HAP-1 (cell line): ENCODE measurements around the gene SPRED1.
"Not testable (repeated sequence)": the region's sequence is repeated elsewhere in the genome, so short reads cannot be mapped to it uniquely, and the experiment has no call there.

Source experiments
- DNase-seq, 2 experiments: peaks; one replicate each; pipeline ENCODE4 v3.0.0-alpha.2; 2016 to 2020; ENCODE audit warnings: low spot score in 2 of 2
- H3K27me3 ChIP-seq: fragments of 250-450 bp; sonication (Bioruptor Pico); 2 replicates; pipeline ENCODE4 v1.5.1; 2020; ENCODE audit warnings: low read depth, mild to moderate bottlenecking, moderate library complexity
- H3K36me3 ChIP-seq: fragments of 250-450 bp; sonication (Bioruptor Pico); replicated peaks from 2 replicates; pipeline ENCODE4 v1.5.1; 2020; ENCODE audit warnings: mild to moderate bottlenecking
- H3K4me1 ChIP-seq: fragments of 250-450 bp; sonication (Bioruptor Pico); 2 replicates; pipeline ENCODE4 v1.5.1; 2020; ENCODE audit warnings: mild to moderate bottlenecking
- H3K4me3 ChIP-seq: fragments of 250-450 bp; sonication (Bioruptor Pico); 2 replicates; pipeline ENCODE4 v1.5.1; 2020; ENCODE audit warnings: mild to moderate bottlenecking, moderate library complexity
- H3K9me3 ChIP-seq: fragments of 250-450 bp; sonication (Bioruptor Pico); 2 replicates; pipeline ENCODE4 v1.5.1; 2020; ENCODE audit warnings: mild to moderate bottlenecking, moderate library complexity
- in situ Hi-C: fragments of 300-500 bp; cut with MboI; formaldehyde crosslinking; loops from 3 replicates; pipeline ENCODE4 v1.14.3; 2020; ENCODE audit warnings: low sequenced_read_pairs, inconsistent platforms, mixed read lengths

SPRED1 gene

DNA sequence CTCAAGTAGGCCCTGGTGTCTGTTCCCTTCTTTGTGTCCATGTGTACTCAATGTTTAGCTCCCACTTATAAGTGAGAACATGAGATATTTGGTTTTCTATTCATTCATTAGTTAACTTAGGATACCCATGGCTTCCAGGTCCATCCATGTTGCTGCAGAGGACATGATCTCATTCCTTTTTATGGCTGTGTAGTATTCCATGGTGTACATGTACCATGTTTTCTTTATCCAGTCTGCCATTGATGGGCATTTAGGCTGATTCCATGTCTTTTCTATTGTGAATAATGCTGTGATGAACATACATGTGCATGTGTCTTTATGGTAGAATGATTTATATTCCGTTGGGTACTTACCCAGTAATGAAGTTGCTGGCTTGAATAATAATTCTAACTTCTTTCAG, 24.6 kb downstream of the SPRED1 start:
- DNase-seq, in situ Hi-C loops, H3K27me3 ChIP-seq, H3K36me3 ChIP-seq, H3K4me3 ChIP-seq, H3K4me1 ChIP-seq, H3K9me3 ChIP-seq: not testable (repeated sequence)

DNA sequence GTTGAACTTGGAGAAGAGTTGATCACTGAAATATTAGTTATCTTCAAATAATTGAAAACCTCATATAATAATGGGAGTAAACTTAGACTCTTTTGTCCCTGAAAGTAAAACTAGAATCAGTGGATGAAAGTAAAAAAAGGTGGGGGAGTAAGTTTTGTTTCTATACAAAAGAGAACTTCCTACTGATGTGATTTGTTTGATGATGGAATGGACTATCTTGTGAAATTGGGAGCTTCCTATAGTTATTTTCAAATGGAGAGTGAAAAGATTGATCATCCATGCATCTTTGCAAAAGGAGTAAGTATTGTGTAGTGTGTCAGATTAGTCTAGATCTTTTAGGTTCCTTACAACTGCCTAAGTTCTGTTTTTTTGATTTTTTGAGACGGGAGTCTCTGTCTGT, 28.4 kb downstream of the SPRED1 start:
- in situ Hi-C loops, result no loop called here
- DNase-seq, result no peak
- no peaks in the 10 kb centered on the region for H3K27me3 ChIP-seq
- H3K4me1 ChIP-seq, result no peaks in the 10 kb centered on the region
- H3K9me3 ChIP-seq, result no peaks in the 10 kb centered on the region
- H3K36me3 ChIP-seq, result no peaks in the 10 kb centered on the region
- no peak overlapping the region for H3K4me3 ChIP-seq

DNA sequence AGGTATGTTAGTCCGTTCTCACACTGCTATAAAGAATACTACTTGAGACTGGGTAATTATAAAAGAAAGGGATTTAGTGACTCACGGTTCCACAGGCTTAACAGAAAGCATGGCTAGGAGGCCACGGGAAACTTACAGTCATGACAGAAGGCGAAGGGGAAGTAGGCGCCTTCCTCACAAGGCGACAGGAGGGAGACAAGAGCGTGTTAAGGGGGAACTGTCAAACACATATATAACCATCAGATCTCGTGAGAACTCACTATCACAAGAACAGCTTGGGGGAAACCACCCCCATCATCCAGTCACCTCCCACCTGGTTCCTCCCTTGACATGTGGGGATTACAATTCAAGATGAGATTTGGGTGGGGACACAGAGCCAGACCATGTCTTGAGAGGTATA, 30.4 kb downstream of the SPRED1 start:
- Histone ChIP-seq H3K36me3 (no peaks in the 10 kb centered on the region), H3K4me1 (no peaks in the 10 kb centered on the region), H3K27me3 (no peaks in the 10 kb centered on the region), H3K4me3 (no peak overlapping the region), H3K9me3 (no peaks in the 10 kb centered on the region)
- in situ Hi-C loops, result no loop called here
- DNase-seq, result no peak

DNA sequence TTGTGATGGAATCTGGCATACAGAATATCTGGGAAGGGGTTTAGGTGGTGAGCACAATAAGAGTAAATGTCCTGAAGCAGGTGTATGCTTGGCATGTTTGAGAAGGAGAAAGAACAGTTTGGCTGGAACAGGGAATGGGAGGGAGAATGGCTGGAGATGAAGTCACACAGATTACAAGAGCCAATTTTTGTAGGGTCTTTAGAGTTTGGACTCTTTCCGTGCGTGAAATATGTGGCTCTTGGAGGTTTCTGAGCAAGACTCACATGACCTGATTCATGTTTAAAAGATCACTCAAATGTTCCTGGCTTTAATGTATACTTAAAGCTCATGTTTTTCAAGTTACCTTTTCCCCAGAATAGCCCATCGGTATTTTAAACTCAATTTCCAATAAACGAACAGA, 32.8 kb downstream of the SPRED1 start:
- H3K4me3 ChIP-seq, result no peak overlapping the region
- H3K4me1 ChIP-seq, result no peaks in the 10 kb centered on the region
- no peaks in the 10 kb centered on the region for H3K36me3 ChIP-seq
- no peak for DNase-seq
- H3K27me3 ChIP-seq, result no peaks in the 10 kb centered on the region
- in situ Hi-C loops, result no loop called here
- no peaks in the 10 kb centered on the region; the same call in 1 of the 2 replicates for H3K9me3 ChIP-seq

DNA sequence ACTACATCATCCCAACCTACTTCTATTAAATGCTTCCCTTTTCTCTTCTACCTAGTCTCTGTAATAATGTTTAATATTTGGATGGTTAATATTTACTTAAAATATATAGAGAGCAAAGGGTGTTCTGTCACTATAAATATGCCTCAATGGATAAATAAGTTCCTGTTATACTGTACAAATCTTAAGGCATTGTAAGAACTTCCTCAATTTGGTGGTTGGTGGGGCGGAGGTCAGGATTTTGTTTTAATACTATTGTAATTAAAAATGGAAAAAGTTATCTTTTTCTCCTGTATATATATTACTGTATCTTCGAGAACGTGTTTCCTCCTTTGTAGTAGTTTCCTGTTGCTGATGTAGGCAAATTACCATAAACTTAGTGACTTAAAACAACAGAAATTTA, 41.5 kb downstream of the SPRED1 start:
- Histone ChIP-seq H3K27me3 (no peaks in the 10 kb centered on the region), H3K36me3 (no peaks in the 10 kb centered on the region), H3K4me1 (no peaks in the 10 kb centered on the region; the same call in 1 of the 2 replicates), H3K9me3 (no peaks in the 10 kb centered on the region), H3K4me3 (no peak overlapping the region)
- no peak for DNase-seq
- in situ Hi-C loops, result no loop called here

DNA sequence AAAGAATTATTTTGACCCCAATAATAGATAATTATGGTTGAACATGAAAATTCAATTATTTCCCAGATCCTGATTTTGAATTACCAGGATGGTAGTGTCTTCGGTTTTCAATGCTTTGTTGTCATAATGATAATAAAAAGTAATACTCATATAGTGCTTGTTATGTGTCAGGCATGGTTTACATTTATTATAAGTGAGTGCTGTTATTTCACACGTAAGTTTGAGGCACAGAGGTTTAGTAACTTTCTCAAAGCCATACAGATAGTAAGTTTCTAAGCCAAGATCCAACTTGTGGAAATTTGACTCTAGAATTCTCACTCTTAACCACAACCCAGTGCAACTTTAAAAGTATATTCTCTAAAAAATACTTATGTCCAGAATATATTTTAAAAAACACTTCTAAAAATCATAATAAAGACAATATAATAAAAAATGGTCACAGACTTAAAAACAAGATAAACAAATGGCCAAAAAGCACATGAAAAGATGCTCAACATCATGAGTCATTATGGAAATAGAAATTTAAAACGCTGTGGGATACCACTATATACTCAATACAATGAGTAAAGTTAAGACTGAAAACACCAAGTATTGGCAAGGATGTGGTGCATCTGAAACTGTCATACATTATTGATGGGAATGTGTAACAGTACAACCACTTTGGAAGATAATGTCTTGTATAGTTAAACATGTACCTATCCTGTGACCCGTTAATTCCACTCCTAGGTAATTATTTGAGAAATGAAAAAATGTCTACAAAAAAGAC, 45.2 kb downstream of the SPRED1 start:
- Histone ChIP-seq H3K9me3 (no peaks in the 10 kb centered on the region), H3K36me3 (no peaks in the 10 kb centered on the region), H3K27me3 (no peaks in the 10 kb centered on the region), H3K4me1 (no peaks in the 10 kb centered on the region; the same call in 1 of the 2 replicates), H3K4me3 (no peak overlapping the region)
- in situ Hi-C loops, result no loop called here
- DNase-seq, result no peak

DNA sequence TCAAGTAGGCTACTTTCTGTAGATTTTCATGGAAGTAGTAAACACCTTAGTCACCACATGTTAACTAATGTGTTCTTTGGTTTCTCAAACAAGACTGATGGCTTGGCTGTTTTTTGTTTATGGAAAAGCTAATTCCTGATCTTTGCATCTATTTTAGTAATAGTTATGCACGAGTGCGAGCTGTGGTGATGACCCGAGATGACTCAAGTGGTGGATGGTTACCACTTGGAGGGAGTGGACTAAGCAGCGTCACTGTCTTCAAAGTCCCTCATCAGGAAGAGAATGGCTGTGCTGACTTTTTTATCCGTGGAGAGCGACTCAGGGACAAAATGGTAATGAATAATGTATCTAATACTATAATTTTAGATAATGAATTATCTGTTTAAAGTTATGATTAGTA, 46.6 kb downstream of the SPRED1 start:
- in situ Hi-C loops, result no loop called here
- DNase-seq, result no peak
- Histone ChIP-seq H3K27me3 (no peaks in the 10 kb centered on the region), H3K4me1 (no peaks in the 10 kb centered on the region; the same call in 1 of the 2 replicates), H3K9me3 (no peaks in the 10 kb centered on the region), H3K4me3 (no peak overlapping the region), H3K36me3 (no peaks in the 10 kb centered on the region)

DNA sequence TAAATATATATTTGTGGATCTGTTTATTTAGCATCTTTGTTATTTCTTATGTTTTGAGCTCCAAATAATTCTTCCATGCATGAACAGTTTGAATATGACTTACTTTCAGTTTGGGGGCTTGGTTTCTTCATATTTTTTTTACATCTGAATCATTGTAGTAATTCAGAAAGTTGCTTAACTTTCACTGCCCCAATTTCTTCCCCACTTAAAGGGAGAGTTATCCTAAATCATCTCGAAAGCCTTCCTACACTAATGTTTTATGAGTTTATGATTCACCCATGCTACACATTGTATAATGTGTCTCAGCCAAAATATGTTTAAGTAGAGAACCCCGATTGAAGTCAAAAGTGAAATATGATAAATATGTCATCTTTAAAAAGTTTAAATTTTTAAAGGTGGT, 47.8 kb downstream of the SPRED1 start:
- H3K36me3 ChIP-seq, result no peaks in the 10 kb centered on the region
- in situ Hi-C loops, result no loop called here
- no peaks in the 10 kb centered on the region for H3K27me3 ChIP-seq
- DNase-seq, result no peak
- no peak overlapping the region for H3K4me3 ChIP-seq
- H3K9me3 ChIP-seq, result no peaks in the 10 kb centered on the region
- H3K4me1 ChIP-seq, result no peaks in the 10 kb centered on the region; the same call in 1 of the 2 replicates

DNA sequence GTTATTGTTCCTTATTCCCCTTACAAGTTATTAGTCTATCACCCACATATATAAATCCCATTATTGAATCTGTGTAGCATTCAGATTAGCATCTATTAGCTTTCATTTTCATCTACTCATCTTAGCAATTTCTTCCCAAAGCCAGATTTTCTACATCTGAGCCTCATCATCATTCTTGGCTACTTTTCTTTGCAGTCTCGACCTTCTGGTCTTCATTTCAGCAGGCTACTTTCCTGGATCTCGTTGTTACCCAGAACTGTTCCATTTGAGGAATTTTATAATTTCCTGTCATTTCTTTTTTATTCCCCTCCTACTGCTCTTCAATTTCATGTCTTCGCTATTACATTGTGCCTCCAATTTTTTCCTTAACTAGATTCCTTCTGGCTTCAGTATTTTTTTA, 51.8 kb downstream of the SPRED1 start:
- in situ Hi-C loops, result no loop called here
- Histone ChIP-seq H3K9me3 (no peaks in the 10 kb centered on the region), H3K4me1 (no peaks in the 10 kb centered on the region), H3K36me3 (no peaks in the 10 kb centered on the region), H3K4me3 (no peak overlapping the region), H3K27me3 (no peaks in the 10 kb centered on the region)
- DNase-seq, result no peak

DNA sequence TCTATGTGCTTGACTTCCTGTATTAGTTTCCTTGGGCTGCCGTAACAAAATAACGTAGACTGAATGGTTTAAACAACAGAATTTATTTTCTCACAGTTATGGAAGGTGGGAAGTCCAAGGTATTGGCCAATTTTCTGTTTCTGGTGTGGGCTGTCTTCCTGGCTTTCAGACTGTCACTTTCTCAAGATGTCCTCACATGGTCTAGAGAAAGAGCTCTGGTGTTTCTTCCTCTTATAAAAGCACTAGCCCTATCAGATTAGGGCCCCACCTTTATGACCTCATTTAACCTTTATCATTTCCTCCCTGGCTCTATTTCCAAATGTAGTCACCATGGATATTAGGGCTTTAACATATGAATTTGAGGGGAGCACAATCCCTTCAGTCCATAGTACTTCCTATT, 54.6 kb downstream of the SPRED1 start:
- in situ Hi-C loops, result no loop called here
- no peaks in the 10 kb centered on the region for H3K4me1 ChIP-seq
- H3K27me3 ChIP-seq, result no peaks in the 10 kb centered on the region
- H3K4me3 ChIP-seq, result no peak overlapping the region
- no peaks in the 10 kb centered on the region for H3K36me3 ChIP-seq
- no peak for DNase-seq
- H3K9me3 ChIP-seq, result no peaks in the 10 kb centered on the region

DNA sequence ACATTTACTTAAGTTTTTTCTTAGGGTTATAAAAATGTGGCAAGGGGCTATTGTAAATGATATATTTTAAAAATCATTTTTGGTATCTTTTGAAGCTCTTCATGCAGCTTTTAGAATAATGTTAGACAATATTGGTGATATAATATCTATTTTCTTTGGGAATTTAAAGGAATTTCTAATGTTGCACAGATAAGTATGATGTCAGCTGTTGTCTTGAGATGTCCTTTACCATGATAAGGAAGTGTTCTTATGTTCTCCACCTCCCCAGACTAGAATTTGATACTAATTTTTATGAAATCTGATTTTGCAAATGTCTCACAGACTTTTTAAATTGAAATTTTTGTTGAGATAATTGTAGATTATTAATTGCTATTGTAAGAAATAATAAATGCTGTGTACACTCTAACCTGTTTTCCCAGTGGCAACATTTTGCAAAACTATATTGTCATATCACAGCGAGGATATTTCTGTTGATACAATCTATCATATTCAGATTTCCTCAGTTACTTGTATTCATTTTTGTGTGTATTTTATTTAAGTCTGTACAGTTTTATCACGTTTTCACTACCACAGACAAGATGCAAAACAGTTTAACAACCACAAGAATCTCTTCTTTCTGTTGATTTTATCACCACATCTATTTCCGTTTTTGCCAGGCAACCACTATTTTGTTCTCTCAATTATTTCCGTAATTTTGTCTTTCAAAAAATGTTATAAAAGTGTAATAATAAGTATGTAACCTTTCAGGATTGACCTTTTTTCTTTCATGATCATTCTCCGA, 55.4 kb downstream of the SPRED1 start:
- no peaks in the 10 kb centered on the region for H3K4me1 ChIP-seq
- H3K4me3 ChIP-seq, result no peak overlapping the region
- no peaks in the 10 kb centered on the region for H3K9me3 ChIP-seq
- H3K36me3 ChIP-seq, result no peaks in the 10 kb centered on the region
- DNase-seq, result no peak
- in situ Hi-C loops, result no loop called here
- no peaks in the 10 kb centered on the region for H3K27me3 ChIP-seq

DNA sequence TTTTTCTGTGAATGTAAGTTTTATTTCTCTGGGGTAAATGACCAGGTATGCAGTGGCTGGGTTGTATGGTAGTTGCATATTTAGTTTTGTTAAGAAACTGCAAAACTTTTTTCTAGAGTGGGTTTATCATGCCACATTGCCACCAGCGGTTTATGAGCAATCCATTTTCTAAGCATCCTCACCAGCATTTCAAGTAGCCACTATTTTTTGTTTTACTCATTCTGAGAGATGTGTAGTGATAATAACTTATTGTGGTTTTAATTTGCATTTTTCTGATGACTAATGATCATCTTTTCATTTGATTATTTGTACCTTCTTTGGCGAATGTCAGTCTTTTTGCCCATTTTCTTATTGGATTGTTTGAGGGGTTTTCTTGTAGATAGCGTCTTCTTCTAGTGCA, 56.2 kb downstream of the SPRED1 start:
- Histone ChIP-seq H3K4me1 (no peaks in the 10 kb centered on the region), H3K27me3 (no peaks in the 10 kb centered on the region), H3K36me3 (no peaks in the 10 kb centered on the region), H3K4me3 (no peak overlapping the region), H3K9me3 (no peaks in the 10 kb centered on the region)
- in situ Hi-C loops, result no loop called here
- DNase-seq, result no peak

DNA sequence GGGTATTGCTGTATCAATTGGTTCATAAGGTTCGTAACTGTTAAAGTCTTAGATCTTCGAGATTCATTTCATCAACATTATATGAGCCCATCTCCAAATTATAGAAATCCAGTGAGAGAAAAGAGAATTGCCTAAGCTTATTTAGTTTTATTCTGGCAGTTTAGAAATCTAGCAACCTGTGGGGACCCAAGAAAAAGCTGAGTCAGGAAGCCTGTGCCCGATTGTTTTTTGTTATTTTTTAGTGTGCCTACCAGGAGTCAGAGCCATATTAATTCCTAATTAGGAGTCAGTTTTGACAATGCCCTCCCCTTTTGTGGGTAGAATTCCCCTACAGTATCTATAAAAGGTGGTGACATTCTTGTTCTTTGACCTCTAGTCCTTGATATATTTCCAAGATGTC, 59.6 kb downstream of the SPRED1 start:
- no peaks in the 10 kb centered on the region for H3K36me3 ChIP-seq
- no peaks in the 10 kb centered on the region for H3K9me3 ChIP-seq
- H3K4me3 ChIP-seq, result no peak overlapping the region
- no peak for DNase-seq
- 0 out of 2 replicates have a peak, but pooled peaks cover 3% of the 10 kb centered on the region for H3K4me1 ChIP-seq
- in situ Hi-C loops, result no loop called here
- H3K27me3 ChIP-seq, result no peaks in the 10 kb centered on the region

DNA sequence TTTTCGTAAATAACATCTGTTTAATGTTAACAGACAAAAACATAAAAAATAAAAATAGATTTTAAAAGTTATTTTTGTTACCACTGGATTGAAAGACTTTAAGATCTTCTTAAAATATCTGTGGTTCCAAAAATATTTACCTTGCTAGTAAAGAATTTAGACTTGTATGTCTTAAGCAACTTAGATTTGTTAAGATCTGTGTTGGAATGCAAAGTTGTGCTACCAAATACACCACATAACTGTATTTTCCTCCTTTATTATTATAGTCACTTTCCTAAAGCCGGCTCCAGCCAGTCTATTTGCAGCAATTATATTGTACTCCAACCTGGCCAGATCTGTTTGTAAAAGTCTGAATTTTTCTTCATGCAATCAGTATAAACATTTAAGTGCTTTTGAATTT, 63.7 kb downstream of the SPRED1 start:
- H3K9me3 ChIP-seq, result no peaks in the 10 kb centered on the region
- in situ Hi-C loops, result no loop called here
- H3K36me3 ChIP-seq, result no peaks in the 10 kb centered on the region
- H3K4me3 ChIP-seq, result no peak overlapping the region
- 0 out of 2 replicates have a peak, but pooled peaks cover 3% of the 10 kb centered on the region for H3K4me1 ChIP-seq
- no peak for DNase-seq
- H3K27me3 ChIP-seq, result no peaks in the 10 kb centered on the region
